Measurements from ENCODE around the gene SUGP2. TPM values are rescaled to one million over a fixed set of nuclear protein-coding genes. Genes with fewer than 3 reads are reported as not detected.

SUGP2 gene
- total and polyA plus RNA-seq, 9 of the 15 experiments (the other 6 are each of a cell fraction or from before 2014, with no cell fraction given), result 13.1 to 101 (median 63.1) TPM

GRCh38 chr19:18967358-18968146, 65.8 kb downstream of the SUGP2 start (continued):
- TF ChIP-seq, protein P1, sequence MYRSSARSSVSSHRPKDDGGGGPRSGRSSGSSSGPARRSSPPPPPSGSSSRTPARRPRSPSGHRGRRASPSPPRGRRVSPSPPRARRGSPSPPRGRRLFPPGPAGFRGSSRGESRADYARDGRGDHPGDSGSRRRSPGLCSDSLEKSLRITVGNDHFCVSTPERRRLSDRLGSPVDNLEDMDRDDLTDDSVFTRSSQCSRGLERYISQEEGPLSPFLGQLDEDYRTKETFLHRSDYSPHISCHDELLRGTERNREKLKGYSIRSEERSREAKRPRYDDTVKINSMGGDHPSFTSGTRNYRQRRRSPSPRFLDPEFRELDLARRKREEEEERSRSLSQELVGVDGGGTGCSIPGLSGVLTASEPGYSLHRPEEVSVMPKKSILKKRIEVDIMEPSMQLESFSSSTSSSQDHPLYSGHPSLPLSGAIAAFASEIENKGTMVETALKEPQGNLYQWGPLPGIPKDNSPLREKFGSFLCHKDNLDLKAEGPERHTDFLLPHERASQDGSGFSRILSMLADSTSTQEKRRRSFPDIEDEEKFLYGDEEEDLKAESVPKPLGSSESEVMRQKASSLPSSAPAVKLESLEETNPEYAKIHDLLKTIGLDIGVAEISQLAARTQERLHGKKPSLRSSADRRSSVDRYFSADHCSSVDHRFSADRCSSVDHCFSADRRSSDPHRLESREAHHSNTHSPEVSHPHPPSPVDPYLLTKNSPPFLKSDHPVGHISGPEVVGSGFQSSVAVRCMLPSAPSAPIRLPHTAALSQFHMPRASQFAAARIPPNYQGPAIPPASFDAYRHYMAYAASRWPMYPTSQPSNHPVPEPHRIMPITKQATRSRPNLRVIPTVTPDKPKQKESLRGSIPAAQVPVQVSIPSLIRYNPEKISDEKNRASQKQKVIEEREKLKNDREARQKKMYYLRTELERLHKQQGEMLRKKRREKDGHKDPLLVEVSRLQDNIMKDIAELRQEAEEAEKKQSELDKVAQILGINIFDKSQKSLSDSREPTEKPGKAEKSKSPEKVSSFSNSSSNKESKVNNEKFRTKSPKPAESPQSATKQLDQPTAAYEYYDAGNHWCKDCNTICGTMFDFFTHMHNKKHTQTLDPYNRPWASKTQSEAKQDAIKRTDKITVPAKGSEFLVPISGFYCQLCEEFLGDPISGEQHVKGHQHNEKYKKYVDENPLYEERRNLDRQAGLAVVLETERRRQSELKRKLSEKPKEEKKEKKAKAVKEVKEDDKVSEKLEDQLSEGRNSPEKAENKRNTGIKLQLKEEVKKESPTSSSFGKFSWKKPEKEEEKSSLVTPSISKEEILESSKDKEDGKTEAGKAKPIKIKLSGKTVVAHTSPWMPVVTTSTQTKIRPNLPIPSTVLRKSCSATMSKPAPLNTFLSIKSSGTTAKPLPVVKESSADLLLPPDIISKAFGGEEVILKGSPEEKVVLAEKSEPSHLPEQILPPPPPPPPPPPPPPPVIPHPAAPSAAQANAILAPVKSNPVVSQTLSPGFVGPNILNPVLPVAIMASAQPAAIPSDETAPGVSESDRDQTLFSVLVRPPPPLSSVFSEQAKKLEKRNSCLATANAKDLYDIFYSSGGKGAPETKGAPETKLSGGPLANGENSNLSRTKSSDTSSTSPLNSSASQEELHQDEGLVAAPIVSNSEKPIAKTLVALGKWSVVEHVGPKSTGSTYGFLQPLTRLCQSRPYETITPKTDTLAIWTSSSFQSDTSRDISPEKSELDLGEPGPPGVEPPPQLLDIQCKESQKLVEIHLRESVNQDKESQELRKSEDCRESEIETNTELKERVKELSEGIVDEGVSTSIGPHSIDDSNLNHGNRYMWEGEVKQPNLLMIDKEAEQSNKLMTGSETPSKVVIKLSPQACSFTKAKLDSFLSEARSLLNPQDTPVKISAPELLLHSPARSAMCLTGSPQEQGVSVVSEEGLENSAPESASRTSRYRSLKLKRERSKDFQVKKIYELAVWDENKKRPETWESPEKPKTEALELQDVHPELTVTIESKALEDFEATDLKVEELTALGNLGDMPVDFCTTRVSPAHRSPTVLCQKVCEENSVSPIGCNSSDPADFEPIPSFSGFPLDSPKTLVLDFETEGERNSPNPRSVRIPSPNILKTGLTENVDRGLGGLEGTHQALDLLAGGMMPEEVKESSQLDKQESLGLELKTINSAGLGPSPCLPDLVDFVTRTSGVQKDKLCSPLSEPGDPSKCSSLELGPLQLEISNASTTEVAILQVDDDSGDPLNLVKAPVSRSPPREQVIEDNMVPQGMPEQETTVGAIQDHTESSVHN (IDR thresholded peaks at IDR 0.05; ENCODE audit: borderline replicate concordance in 1 of 2, low read depth in 1 of 2), result no peak
- TF ChIP-seq MAFK (IDR thresholded peaks at IDR 0.05; ENCODE audit: low read length) (peak; percentile 68), MAFF (IDR thresholded peaks at IDR 0.05; ENCODE audit: low read length) (peak; percentile 65), NBN (IDR thresholded peaks at IDR 0.05; ENCODE audit: low read depth) (no peak), EHMT2 (IDR thresholded peaks at IDR 0.05) (no peak), NCOA4 (IDR thresholded peaks at IDR 0.05; ENCODE audit: partially characterized antibody) (no peak), MCM7 (IDR thresholded peaks at IDR 0.05) (no peak), THRA (IDR thresholded peaks at IDR 0.05) (no peak), XRCC4 (IDR thresholded peaks at IDR 0.05; ENCODE audit: extremely low read depth, insufficient read depth, insufficient read length) (no peak)

All from K562 (cell line).